Ascending aorta (tissue), 2 donors: ENCODE results near the gene AIFM2. TPM values are rescaled to one million over a fixed set of nuclear protein-coding genes. Genes with fewer than 3 reads are reported as not detected.
"Not testable (repeated sequence)": the region's sequence is repeated elsewhere in the genome, so short reads cannot be mapped to it uniquely, and the experiment has no call there.

Experiments used
- DNase-seq, 2 donors: peaks; one replicate each; pipeline ENCODE4 v3.0.0-alpha.2; 2019; ENCODE audit warnings: low spot score in 2 of 2
- H3K27ac ChIP-seq, 2 donors: fragments of 200-600 bp; sonication (generic); one replicate each; pipeline ENCODE4 v1.5.1; 2016 to 2017; ENCODE audit warnings: mild to moderate bottlenecking in 1 of 2
- H3K27me3 ChIP-seq: fragments of 200-600 bp; sonication (generic); one replicate; pipeline ENCODE4 v1.5.1; 2017
- H3K36me3 ChIP-seq, 2 donors: fragments of 200-600 bp; sonication (generic); one replicate each; pipeline ENCODE4 v1.5.1; 2016
- H3K4me1 ChIP-seq, 2 donors: fragments of 200-600 bp; sonication (generic); one replicate each; pipeline ENCODE4 v1.5.1; 2016 to 2017; ENCODE audit warnings: mild to moderate bottlenecking in 1 of 2
- H3K4me3 ChIP-seq, 2 donors: fragments of 200-600 bp; sonication (generic); one replicate each; pipeline ENCODE4 v1.5.1; 2016 to 2017; ENCODE audit warnings: mild to moderate bottlenecking in 1 of 2
- H3K9me3 ChIP-seq, 2 donors: fragments of 200-600 bp; sonication (generic); one replicate each; pipeline ENCODE4 v1.5.1; 2016
- intact Hi-C: fragments of 100-400 bp; cut with DNase I; formaldehyde crosslinking; loops from one replicate; pipeline ENCODE4 v1.15.1; 2023
- total RNA-seq: library from RNA; depleted of rRNA; stranded (reverse); fragments of >200 nt; gene quantifications from one replicate; pipeline ENCODE4 v1.1.0, GENCODE V29; 2016
- TF ChIP-seq, protein P1 (sequence below), 3 experiments: fragments of 200-600 bp in 2 of 3; fragments of 450-650 bp in 1 of 3; sonication (generic) in 2 of 3; IDR thresholded peaks; one replicate each; pipeline ENCODE4 v1.5.1; 2016 to 2019; ENCODE audit warnings: antibody characterized with exemption in 3 of 3, mild to moderate bottlenecking in 1 of 3, moderate library complexity in 1 of 3

Gene AIFM2
- total RNA-seq, 1 donor from 2014 or later: 2.9 TPM

DNA sequence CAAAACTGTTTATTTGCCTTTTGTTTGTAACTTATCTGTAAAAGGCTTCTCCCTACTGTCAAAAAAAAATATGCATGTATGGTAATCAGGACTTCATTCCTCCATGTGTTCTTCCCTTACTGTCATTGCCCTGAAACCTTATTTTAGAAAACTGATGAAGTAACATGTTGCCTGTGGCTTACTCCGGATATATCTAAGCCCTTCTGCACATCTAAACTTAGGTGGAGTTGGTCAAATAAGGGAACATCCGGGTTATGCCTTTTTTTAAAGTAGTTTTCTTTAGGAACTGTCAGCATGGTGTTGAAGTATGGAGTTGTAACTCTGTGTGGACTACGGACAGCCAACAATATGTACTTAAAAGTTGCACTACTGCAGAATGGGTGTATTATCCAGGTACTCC, 31.5 kb upstream of the AIFM2 start:
- no peak overlapping the region for H3K27ac ChIP-seq
- intact Hi-C loops: no loop called here
- no peak overlapping the region for H3K4me3 ChIP-seq
- H3K27me3 ChIP-seq: no peaks in the 10 kb centered on the region
- peaks cover 0 to 16% of the 10 kb centered on the region in 2 donors for H3K4me1 ChIP-seq
- peaks cover 7 to 12% of the 10 kb centered on the region in 2 donors for H3K36me3 ChIP-seq
- no peak for DNase-seq
- TF ChIP-seq, protein P1, sequence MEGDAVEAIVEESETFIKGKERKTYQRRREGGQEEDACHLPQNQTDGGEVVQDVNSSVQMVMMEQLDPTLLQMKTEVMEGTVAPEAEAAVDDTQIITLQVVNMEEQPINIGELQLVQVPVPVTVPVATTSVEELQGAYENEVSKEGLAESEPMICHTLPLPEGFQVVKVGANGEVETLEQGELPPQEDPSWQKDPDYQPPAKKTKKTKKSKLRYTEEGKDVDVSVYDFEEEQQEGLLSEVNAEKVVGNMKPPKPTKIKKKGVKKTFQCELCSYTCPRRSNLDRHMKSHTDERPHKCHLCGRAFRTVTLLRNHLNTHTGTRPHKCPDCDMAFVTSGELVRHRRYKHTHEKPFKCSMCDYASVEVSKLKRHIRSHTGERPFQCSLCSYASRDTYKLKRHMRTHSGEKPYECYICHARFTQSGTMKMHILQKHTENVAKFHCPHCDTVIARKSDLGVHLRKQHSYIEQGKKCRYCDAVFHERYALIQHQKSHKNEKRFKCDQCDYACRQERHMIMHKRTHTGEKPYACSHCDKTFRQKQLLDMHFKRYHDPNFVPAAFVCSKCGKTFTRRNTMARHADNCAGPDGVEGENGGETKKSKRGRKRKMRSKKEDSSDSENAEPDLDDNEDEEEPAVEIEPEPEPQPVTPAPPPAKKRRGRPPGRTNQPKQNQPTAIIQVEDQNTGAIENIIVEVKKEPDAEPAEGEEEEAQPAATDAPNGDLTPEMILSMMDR (IDR thresholded peaks at IDR 0.05): no peak
- H3K9me3 ChIP-seq: no peaks in the 10 kb centered on the region

DNA sequence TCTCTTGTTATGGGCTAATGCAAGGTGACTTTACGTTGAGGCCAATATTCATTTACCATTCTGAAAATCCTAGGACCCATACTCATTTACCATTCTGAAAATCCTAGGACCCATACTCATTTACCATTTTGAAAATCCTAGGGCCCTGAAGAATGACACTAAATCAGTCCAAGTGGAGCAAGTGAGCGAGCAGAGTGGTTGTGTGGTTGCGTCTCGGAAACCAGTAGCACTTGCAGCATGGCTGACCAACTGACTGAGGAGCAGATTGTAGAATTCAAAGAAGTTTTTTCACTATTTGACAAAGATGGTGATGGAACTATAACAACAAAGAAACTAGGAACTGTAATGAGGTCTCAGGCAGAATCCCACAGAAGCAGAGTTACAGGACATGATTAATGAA, 30.8 kb upstream of the AIFM2 start:
- H3K4me1 ChIP-seq: peaks cover 0 to 10% of the 10 kb centered on the region in 2 donors
- H3K27ac ChIP-seq: no peak overlapping the region
- H3K9me3 ChIP-seq: no peaks in the 10 kb centered on the region
- no peak overlapping the region for H3K4me3 ChIP-seq
- no peaks in the 10 kb centered on the region for H3K27me3 ChIP-seq
- TF ChIP-seq, protein P1 (IDR thresholded peaks at IDR 0.05): no peak
- intact Hi-C loops: no loop called here
- no peak for DNase-seq
- H3K36me3 ChIP-seq: peaks cover 7 to 12% of the 10 kb centered on the region in 2 donors

DNA sequence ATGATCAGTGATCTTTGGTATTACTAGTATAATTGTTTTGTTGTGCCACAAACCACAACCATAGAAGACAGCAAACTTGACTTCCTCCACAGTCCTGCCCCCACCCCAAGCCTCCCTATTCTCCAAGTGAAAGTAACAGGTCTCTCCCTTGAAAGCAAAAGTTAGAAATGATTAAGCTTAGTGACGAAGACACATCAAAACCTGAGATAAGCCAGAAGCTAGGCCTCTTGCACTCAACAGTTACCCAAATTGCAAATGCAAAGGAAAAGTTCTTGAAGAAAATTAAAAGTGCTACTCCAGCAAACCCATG, 30.2 kb upstream of the AIFM2 start:
- no peak overlapping the region for H3K27ac ChIP-seq
- peaks cover 12% of the 10 kb centered on the region in 2 donors for H3K36me3 ChIP-seq
- H3K4me3 ChIP-seq: no peak overlapping the region
- no peaks in the 10 kb centered on the region for H3K27me3 ChIP-seq
- peaks cover 0 to 10% of the 10 kb centered on the region in 2 donors for H3K4me1 ChIP-seq
- no peak for DNase-seq
- no peaks in the 10 kb centered on the region for H3K9me3 ChIP-seq
- TF ChIP-seq, protein P1 (IDR thresholded peaks at IDR 0.05): no peak
- intact Hi-C loops: no loop called here

DNA sequence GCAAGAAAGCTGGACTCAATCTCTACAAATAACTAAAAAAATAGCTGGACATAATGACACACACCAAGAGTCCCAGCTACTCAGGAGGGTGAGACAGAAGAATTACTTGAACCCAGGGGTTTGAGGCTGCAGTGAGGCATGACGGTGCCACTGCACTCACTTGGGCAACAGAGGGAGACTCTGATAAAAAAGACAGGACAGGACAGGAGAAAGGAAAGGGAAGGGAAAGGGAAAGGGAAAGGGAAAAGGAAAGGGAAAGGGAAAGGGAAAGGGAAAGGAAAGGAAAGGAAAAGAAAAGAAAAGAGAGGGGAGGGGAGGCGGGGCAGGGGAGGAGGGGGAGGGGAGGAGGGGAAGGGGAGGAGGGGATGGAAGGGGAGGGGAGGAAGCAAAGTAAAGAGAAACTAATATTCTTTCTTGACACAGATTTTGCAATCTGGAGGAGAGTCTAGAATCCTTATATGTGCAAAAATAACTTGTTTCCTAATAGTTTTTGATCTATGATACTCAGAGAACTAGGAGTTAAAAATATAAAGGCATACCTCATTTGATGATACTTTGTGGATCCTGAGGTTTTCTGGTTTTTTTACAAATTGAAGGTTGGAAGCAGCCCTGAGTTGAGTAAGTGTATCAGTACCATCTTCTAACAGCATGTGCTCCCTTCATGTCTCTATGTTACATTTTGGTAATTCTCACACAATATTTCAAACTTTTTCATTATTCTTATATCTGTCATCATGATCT, 29.7 kb upstream of the AIFM2 start:
- Histone ChIP-seq H3K27me3 (no peaks in the 10 kb centered on the region), H3K4me1 (peaks cover 0 to 10% of the 10 kb centered on the region in 2 donors), H3K4me3 (no peak overlapping the region), H3K36me3 (peaks cover 12 to 17% of the 10 kb centered on the region in 2 donors), H3K9me3 (no peaks in the 10 kb centered on the region), H3K27ac (no peak overlapping the region)
- intact Hi-C loops: no loop called here
- DNase-seq: no peak
- TF ChIP-seq, protein P1 (IDR thresholded peaks at IDR 0.05): no peak

DNA sequence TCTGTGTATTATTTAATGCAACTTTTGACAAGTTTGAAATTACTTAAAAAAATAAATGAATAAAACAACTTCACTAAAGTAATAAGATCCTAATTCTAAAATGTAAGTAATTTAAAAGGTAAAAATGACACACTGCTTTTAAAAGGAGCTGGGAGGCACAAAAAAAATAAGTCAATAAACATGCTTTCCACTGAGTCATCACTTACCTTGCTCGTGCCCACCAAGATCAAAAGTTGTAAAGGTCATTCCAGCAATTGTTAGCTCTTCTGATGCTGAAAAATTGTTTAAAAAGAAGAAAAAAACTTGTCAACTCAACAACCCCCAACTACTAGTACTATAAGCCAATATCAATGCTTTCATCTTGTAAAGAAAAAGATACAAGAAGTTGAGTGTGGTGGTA, 28.2 kb upstream of the AIFM2 start:
- H3K36me3 ChIP-seq: peaks cover 25 to 31% of the 10 kb centered on the region in 2 donors
- no peak overlapping the region for H3K27ac ChIP-seq
- H3K27me3 ChIP-seq: no peaks in the 10 kb centered on the region
- TF ChIP-seq, protein P1 (IDR thresholded peaks at IDR 0.05): no peak
- peaks cover 0 to 5% of the 10 kb centered on the region in 2 donors for H3K4me1 ChIP-seq
- no peak for DNase-seq
- H3K4me3 ChIP-seq: no peak overlapping the region
- intact Hi-C loops: no loop called here
- H3K9me3 ChIP-seq: no peaks in the 10 kb centered on the region

DNA sequence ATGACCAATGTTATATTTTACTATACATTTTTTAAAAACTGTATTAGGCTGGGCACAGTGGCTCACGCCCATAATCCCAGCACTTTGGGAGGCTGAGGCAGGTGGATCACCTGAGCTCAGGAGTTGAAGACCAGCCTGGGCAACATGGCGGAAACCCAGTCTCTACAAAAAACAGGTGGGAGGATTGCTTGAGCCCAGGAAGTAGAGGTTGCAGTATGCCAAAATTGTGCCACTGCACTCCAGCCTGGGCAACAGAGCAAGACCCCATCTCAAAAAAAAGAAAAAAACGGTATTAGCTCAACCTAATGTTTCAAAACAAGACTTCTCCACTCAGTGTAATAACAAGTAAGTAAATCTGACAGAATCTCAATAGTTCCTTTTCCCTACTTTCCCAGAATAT, 26.7 kb upstream of the AIFM2 start:
- DNase-seq, H3K27me3 ChIP-seq, H3K9me3 ChIP-seq, H3K4me3 ChIP-seq, intact Hi-C loops, H3K27ac ChIP-seq, H3K4me1 ChIP-seq: not testable (repeated sequence)
- peaks cover 38 to 40% of the 10 kb centered on the region in 2 donors for H3K36me3 ChIP-seq
